ENCODE measurements around the gene KRTAP9-1.

- no peak for TF ChIP-seq EZH2 (IDR thresholded peaks at IDR 0.05; ENCODE audit: low read depth, unreplicated experiment)
- no peak for TF ChIP-seq CTCF (conservative IDR thresholded peaks at IDR 0.05; ENCODE audit: low read depth in 2 of 2)
These were observed 2.8 kb upstream of the KRTAP9-1 start for GRCh38 chr17:41186872-41187271.

All from GM23338 (cell line).